NT2/D1 (cell line): Measurements from ENCODE around the gene SMG1.
"Not testable (repeated sequence)": the region's sequence is repeated elsewhere in the genome, so short reads cannot be mapped to it uniquely, and the experiment has no call there.

Experiments
- SUZ12 ChIP-seq: IDR thresholded peaks from 2 replicates; pipeline ENCODE4 v1.6.1; 2011; ENCODE audit not compliant: insufficient read length, insufficient read depth; ENCODE audit errors: extremely low read depth
- YY1 ChIP-seq: IDR thresholded peaks from 2 replicates; pipeline ENCODE4 v1.6.1; 2011; ENCODE audit not compliant: insufficient read length, insufficient read depth
- ZNF274 ChIP-seq: IDR thresholded peaks from 2 replicates; pipeline ENCODE4 v1.6.1; 2011; ENCODE audit warnings: mild to moderate bottlenecking, low read depth, low read length

DNA sequence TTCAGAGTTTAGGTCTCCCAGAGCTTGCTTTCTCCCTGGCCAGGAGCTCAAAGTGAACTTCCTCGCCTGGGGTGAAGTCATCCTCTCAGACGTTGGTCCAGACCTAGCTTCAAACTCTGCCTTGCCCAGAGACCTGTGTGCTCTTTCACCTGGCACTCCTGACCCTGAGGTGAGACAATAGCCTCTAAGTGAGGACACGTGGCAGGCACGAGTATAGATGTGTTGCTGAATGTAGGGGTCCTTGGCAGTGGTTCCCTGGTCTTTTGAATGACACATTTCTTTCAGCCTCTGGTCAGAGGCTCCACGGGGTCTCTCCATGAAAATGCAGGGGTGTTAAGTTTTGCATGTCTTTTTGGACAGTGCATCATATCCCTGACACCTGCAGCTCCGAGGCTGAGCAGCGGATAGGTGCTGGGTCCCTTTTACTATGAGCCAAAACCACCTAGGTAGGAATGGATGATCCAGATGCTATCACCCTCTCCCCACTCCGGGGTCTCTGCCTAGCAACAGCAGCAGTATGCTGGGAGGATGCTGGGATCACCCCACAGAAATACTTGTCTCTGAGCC lies 145.7 kb downstream of the SMG1 start:
- TF ChIP-seq ZNF274, YY1, SUZ12: not testable (repeated sequence)
